GM21515 (cell line): ENCODE data around the gene IZUMO1R.
"Not testable (repeated sequence)": the region's sequence is repeated elsewhere in the genome, so short reads cannot be mapped to it uniquely, and the experiment has no call there.

Experiments used
- ATAC-seq: cut with Tn5 transposase; IDR thresholded peaks from one replicate; pipeline ENCODE4 v1.9.1; 2021; ENCODE audit not compliant: unreplicated experiment

The IZUMO1R gene

GRCh38 chr11:94303966-94304958 lies at the start of gene IZUMO1R:
TSS of gene IZUMO1R (plus strand) at chr11:94304580. CDS start at chr11:94305637, 1,057 bp downstream.
- ATAC-seq = no peak

DNA sequence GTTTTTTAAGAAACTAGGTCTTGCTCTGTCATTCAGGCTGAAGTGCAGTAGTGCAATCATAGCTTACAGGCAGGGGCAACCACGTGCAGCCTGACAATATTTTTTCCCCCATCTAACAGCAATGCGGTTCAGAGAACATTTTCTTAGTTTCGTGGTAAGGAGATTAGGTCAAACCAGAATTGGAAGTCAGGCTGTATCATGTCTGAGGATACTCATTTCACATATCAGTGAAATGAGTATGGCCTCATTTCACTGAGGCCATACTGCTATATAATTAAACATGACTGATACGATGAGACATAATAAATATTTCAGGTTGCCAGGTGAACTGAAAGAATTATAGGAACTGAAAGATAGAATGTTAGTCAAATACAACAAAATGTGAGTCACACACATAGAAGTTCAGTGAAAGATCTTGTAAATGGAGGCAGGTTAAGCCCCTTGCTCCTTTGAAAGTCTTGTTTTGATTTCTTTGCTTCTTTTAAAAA lies 32.5 kb upstream of the IZUMO1R start:
- ATAC-seq = peak; percentile 90

GRCh38 chr11:94272738-94273313 lies 31.6 kb upstream of the IZUMO1R start:
- peak; percentile 52 for ATAC-seq

DNA sequence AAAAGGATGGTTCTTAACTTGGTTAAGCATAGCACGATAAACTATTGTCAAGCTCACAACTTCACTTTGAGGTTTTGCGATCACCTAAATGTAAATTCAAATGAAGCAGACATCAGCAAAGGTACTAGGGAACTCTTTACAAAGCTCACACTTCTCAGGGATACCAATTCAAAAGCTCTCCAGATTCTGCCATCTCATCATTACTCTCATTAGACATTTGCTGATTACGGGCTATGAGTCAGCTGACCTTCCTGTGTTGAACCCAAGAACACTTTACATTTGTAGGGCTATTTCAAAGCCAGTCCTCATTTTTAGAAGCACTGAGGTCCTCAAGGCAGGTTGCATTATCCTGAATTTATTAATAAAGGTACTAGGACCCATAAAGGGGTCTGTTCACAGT lies 28.4 kb upstream of the IZUMO1R start:
- no peak for ATAC-seq

GRCh38 chr11:94276943-94277342 lies 27.4 kb upstream of the IZUMO1R start:
- ATAC-seq = no peak

DNA sequence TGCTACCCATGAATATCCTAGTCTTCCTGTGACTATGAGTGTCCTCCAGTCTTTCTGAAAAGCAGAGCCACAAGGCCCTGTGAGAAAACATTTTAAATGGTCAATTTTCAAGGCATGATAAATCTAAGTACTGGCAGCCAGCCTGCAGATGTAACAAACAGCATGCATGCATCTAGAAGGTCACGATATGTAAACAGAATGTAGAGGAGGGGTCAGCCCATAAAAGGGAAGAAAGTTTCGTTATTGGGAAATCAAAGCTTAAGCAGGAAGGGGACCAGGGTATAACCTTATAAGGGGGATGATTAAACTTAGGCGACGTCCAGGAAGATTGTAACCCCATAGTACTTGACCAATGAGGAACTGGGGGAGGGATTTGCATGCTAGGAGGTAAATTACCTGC lies 26.2 kb upstream of the IZUMO1R start:
- not testable (repeated sequence) for ATAC-seq

DNA sequence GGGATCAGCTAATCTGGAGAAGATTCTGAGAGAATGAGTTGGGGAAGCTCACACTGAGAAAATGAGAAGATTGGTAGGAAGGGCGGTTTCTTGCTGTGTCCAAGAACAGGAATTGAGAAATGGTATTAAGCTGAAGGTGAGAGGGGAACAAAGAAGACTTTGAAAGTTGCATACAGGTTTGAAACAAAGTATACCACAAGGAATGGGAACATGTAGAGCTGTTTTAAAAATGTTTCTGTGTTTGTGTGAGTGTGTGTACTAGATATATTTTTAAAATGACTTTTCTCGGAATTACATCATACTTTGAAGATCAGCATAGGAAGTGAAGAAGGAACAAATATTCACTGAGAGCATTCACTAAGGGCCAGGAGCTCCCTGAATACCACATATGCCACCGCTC lies 24.4 kb upstream of the IZUMO1R start:
- ATAC-seq = no peak

GRCh38 chr11:94281324-94281723 lies 23.1 kb upstream of the IZUMO1R start:
- ATAC-seq = no peak

- ATAC-seq = no peak
Observed at GRCh38 chr11:94283678-94284077, 20.7 kb upstream of the IZUMO1R start.

- ATAC-seq = no peak
Observed at GRCh38 chr11:94295534-94295933, 8.8 kb upstream of the IZUMO1R start.

DNA sequence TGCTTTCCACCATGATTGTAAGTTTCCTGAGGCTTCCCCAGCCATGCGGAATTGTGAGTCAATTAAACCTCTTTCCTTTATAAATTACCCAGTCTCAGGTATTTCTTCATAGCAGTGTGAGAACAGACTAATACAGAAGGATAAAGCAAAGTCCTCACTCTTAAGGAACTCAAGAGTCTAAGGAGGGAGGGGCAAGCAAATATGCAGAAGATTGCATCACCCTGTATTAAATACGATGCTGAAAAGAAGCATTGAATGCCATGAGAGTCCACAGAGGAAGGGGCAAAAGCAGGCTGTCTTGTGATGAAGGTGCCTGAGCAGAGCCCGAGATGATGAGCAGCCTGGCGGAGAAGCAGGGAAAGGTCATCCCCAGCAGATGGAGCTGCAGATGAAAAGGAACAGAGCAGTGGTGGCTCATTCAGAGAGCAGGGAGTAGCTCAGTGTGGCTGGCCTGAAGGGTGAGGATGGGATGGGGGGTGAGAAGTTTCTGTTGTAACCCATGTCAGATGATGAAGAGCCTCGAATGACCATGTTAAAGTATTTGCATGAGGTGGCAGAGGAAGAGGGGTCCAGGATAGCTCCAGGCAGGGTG lies 6.3 kb upstream of the IZUMO1R start:
- ATAC-seq = no peak

GRCh38 chr11:94302776-94303175 lies 1.6 kb upstream of the IZUMO1R start:
- ATAC-seq = no peak

DNA sequence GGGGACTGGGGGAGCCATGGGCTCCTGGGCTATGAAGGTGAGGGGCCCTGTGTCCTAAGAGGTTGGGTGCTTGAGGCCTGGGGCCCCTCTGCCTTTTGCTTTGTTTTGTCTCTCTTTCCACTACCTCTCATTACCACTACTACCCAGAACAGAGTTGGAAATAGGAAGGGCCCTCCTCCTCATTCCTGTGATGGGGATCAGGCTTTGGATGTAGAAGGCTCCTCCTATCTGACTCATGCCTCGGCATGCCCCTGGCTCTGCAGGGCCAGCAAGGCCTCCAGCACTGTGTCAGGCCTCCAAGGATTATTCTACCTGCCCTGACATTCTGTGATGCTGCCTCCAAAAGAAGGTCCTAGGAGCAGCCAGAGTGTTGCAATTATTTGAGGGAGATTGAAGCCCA lies 766 bp downstream of the IZUMO1R start:
- no peak for ATAC-seq

DNA sequence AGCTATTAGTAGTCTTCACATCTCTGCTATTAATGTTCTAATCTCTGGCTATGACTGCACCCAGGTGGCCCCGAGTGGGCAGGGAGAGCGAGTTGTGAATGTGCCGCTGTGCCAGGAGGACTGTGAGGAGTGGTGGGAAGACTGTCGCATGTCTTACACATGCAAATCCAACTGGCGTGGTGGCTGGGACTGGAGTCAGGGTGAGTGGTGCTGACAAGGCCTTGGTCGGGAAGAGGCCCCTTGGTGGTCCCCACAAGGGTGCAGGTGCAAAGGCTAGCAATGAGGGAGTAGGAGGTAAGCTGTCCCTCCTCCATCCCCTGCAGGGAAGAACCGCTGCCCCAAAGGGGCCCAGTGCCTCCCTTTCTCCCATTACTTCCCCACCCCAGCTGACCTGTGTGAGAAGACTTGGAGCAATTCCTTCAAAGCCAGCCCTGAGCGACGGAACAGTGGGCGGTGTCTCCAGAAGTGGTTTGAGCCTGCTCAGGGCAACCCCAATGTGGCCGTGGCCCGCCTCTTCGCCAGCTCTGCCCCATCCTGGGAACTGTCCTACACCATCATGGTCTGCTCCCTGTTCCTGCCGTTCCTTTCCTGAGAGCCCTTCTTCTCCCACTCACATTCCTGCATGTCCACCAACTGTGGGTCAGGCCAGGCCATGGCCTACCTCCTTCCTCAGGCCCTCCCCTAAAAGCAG lies 2.9 kb downstream of the IZUMO1R start:
- no peak for ATAC-seq

DNA sequence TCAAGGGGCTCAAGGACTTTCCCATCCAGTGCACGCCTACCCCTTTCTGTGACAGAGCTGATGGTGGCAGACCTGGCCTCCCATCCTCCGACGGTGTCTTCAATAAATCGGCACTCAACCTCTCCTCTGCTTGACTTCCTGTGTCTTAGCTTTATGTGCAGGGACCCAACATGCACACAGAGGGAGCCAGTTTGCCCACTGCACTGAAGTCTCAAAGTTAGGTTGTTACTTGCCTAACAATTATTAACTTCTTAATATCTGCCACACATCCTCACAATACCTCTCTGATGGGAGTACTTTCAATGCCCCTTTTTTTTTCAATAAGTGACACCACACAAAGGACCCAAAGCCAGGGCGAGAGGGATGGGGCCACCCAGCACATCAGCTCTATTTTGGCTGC lies 3.6 kb downstream of the IZUMO1R start:
- no peak for ATAC-seq

GRCh38 chr11:94309757-94310156 lies 5.4 kb downstream of the IZUMO1R start:
- no peak for ATAC-seq

DNA sequence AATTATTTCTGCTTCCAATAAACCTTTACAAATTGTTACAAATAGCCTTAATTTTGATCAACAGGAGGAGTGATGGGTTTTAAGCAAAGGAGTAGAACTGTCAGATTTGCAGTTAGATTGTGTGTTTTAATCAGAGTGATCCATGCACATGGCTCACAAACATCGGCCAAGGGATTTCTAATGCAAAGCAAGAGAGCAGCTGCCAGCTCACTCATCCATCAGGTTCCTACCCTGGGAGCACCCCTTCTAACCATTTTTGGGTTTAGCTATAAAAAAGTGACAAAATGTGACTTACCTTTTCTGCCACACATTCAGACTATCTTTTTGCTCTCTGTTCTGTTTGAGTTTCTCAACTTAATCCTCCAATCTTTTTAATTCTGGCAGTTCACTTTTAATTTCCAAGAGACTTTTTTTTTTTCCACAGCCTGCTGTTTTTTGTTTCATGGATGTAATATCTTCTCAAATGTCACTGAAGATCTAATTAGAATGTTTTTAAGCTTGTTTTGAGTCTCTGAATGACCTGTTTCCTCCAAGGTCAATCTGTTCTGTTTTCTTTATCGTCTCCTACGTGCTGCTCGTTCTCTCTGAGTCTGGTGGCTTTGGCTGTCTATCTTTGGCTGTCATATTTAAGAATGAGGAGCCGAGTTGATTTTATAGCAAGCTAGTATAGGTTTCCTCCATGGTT lies 6.0 kb downstream of the IZUMO1R start:
- no peak for ATAC-seq

DNA sequence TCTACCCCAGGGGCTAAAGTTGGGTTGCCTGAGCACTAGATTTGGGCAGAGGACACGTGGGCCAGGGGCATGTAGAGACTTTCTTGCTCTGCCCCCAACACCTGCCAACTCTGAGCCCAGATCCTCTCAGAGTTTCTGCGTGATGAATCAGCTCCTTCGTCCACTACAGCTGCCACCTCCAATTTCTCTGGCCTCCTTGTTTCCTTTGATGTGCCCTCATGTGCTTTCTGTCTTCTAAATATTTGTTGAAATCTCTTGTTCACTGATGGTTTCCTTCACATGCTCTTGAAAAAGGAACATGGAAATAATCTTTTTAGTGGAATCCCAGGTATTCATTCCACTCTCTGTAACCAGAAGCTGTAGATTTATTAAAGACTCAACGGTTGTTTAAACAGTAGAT lies 8.0 kb downstream of the IZUMO1R start:
- ATAC-seq = no peak

- no peak for ATAC-seq
Observed at GRCh38 chr11:94314064-94314463, 9.7 kb downstream of the IZUMO1R start.

GRCh38 chr11:94315664-94316063 lies 11.3 kb downstream of the IZUMO1R start:
- no peak for ATAC-seq

GRCh38 chr11:94322501-94322900 lies 18.1 kb downstream of the IZUMO1R start:
- no peak for ATAC-seq
